GM23248 (cell line): ENCODE data around the gene C1QTNF9.

Experiments
- EZH2 ChIP-seq: fragments of 200-600 bp; sonication (generic); IDR thresholded peaks from 2 replicates; pipeline ENCODE4 v1.6.1; 2018; ENCODE audit warnings: antibody characterized with exemption, mild to moderate bottlenecking; ENCODE audit not compliant: insufficient read depth, poor library complexity, severe bottlenecking
- EZH2phosphoT487 ChIP-seq: fragments of 200-600 bp; sonication (generic); IDR thresholded peaks from 2 replicates; pipeline ENCODE4 v1.6.1; 2018; ENCODE audit warnings: antibody characterized with exemption, moderate library complexity, mild to moderate bottlenecking, low read depth; ENCODE audit not compliant: insufficient read depth

DNA sequence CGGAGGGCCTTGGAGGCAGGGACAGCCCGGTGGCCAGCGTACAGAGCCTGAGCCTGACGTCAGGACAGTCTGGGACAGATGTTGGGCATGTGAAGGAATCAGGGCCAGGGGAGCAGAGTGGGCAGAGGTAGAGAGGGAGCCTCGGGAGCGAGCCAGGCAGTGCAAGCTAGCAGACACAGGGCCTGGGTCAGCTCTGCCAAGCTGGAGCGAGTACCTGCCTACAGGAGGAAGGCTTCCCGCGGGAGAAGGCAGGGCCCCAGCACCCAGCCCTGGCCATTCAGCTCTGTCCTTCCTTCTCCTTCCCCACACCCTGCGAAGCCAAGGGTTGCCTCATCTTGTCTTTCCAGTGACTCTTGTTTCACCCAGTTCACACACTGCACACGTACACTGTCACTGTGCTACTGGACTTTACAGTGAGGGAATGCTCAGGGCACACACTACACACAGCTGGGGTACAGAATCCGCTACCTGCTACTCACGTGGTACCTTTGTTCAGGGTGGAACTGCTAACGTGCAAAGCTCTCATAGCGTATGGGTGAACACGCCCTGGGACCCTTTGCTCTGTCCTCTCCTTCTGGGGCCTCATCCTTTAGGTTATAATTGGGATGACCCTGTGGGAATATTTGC is 9.8 kb upstream of the C1QTNF9 start:
- TF ChIP-seq EZH2 (no peak), EZH2phosphoT487 (no peak)
